SU-DHL-6 (cell line): ENCODE results near the gene YARS2.

ENCODE experiments used
- H2AFZ ChIP-seq: fragments of 200-600 bp; sonication (generic); 2 replicates; pipeline ENCODE4 v1.6.1; 2014; ENCODE audit warnings: low read depth, mild to moderate bottlenecking, moderate library complexity, mixed read lengths, antibody characterized with exemption, low read length; ENCODE audit not compliant: severe bottlenecking
- H3F3A ChIP-seq: fragments of 200-600 bp; shearing (Covaris generic); 2 replicates; pipeline ENCODE4 v1.6.0; 2016; ENCODE audit warnings: antibody characterized with exemption, mild to moderate bottlenecking; ENCODE audit not compliant: insufficient read depth
- H3K27ac ChIP-seq: fragments of 200-600 bp; sonication (generic); 2 replicates; pipeline ENCODE4 v1.5.1; 2016; ENCODE audit warnings: low read depth, mild to moderate bottlenecking, low read length, moderate library complexity, mixed read lengths
- H3K27me3 ChIP-seq: fragments of 200-600 bp; sonication (generic), shearing (Covaris generic); 2 replicates; pipeline ENCODE4 v1.6.0; 2014; ENCODE audit warnings: mild to moderate bottlenecking, low read length
- H3K36me3 ChIP-seq: fragments of 200-600 bp; sonication (generic); 2 replicates; pipeline ENCODE4 v1.6.1; 2014; ENCODE audit warnings: mild to moderate bottlenecking, low read length, mixed read lengths
- H3K4me2 ChIP-seq: fragments of 300-600, 200-600 bp; shearing (Covaris generic), sonication (generic); 2 replicates; pipeline ENCODE4 v1.6.0; 2014; ENCODE audit warnings: low read length, low read depth, mild to moderate bottlenecking; ENCODE audit not compliant: poor library complexity, severe bottlenecking
- H3K4me3 ChIP-seq: fragments of 200-600 bp; sonication (generic); 2 replicates; pipeline ENCODE4 v1.5.1; 2014; ENCODE audit warnings: antibody characterized with exemption, low read length, mild to moderate bottlenecking, mixed read lengths; ENCODE audit not compliant: insufficient read depth, poor library complexity, severe bottlenecking
- H3K79me2 ChIP-seq: fragments of 200-600 bp; sonication (generic); 2 replicates; pipeline ENCODE4 v1.6.1; 2014; ENCODE audit warnings: mild to moderate bottlenecking, low read length, moderate library complexity; ENCODE audit not compliant: insufficient read depth
- H3K9ac ChIP-seq: fragments of 200-600 bp; sonication (generic); 2 replicates; pipeline ENCODE4 v1.7.0; 2014; ENCODE audit warnings: mild to moderate bottlenecking, low read length
- H3K9me2 ChIP-seq: fragments of 200-600 bp; sonication (generic); replicated peaks from 2 replicates; pipeline ENCODE4 v1.6.1; 2014; ENCODE audit warnings: low read length; ENCODE audit not compliant: insufficient read depth
- H3K9me3 ChIP-seq: fragments of 200-600 bp; sonication (generic); 2 replicates; pipeline ENCODE4 v1.6.1; 2014; ENCODE audit warnings: low read length, mixed read lengths; ENCODE audit not compliant: insufficient read depth
- H4K20me1 ChIP-seq: fragments of 200-600 bp; sonication (generic); 2 replicates; pipeline ENCODE4 v1.6.1; 2014; ENCODE audit warnings: low read depth, mild to moderate bottlenecking, antibody characterized with exemption, low read length, moderate library complexity, mixed read lengths
- CTCF ChIP-seq: fragments of 200-600 bp; sonication (generic); IDR thresholded peaks from one replicate; pipeline ENCODE4 v1.5.1; 2017; ENCODE audit warnings: antibody characterized with exemption, mild to moderate bottlenecking, low read length, moderate library complexity; ENCODE audit not compliant: insufficient read depth, poor library complexity, severe bottlenecking
- EZH2phosphoT487 ChIP-seq: fragments of 200-600 bp; sonication (generic), shearing (Covaris generic); conservative IDR thresholded peaks from 2 replicates; pipeline ENCODE4 v1.6.1; 2018; ENCODE audit warnings: mild to moderate bottlenecking, antibody characterized with exemption, low read length, moderate library complexity, mixed read lengths

YARS2 gene

GRCh38 chr12:32706335-32707024 is 49.2 kb downstream of the YARS2 start:
- H3K9me3 ChIP-seq: no peaks in the 10 kb centered on the region
- no peaks in the 10 kb centered on the region for H4K20me1 ChIP-seq
- TF ChIP-seq CTCF (no peak), EZH2phosphoT487 (no peak)
- 0 out of 2 replicates have a peak, but pooled peaks cover 5% of the 10 kb centered on the region for H3F3A ChIP-seq
- H3K4me2 ChIP-seq: no peak overlapping the region
- no peak overlapping the region for H3K9ac ChIP-seq
- H3K27me3 ChIP-seq: no peaks in the 10 kb centered on the region
- H3K27ac ChIP-seq: no peak overlapping the region
- no peaks in the 10 kb centered on the region for H3K9me2 ChIP-seq
- H3K4me3 ChIP-seq: no peak overlapping the region
- H2AFZ ChIP-seq: no peak overlapping the region
- H3K36me3 ChIP-seq: peaks cover 28% of the 10 kb centered on the region; the same call in 1 of the 2 replicates
- no peaks in the 10 kb centered on the region for H3K79me2 ChIP-seq

GRCh38 chr12:32705783-32706182 is 49.9 kb downstream of the YARS2 start:
- TF ChIP-seq EZH2phosphoT487: no peak
- no peak for TF ChIP-seq CTCF
- no peak overlapping the region for H3K4me2 ChIP-seq

GRCh38 chr12:32702946-32703345 is 52.8 kb downstream of the YARS2 start:
- no peaks in the 10 kb centered on the region for H3K27me3 ChIP-seq
- no peak overlapping the region for H3K4me3 ChIP-seq
- H3K9me2 ChIP-seq: no peaks in the 10 kb centered on the region
- H3K9ac ChIP-seq: no peak overlapping the region
- no peak overlapping the region for H2AFZ ChIP-seq
- no peak overlapping the region for H3K4me2 ChIP-seq
- peaks cover 17% of the 10 kb centered on the region; the same call in 1 of the 2 replicates for H3K36me3 ChIP-seq
- no peaks in the 10 kb centered on the region for H3K9me3 ChIP-seq
- no peak overlapping the region for H3K27ac ChIP-seq
- 0 out of 2 replicates have a peak, but pooled peaks cover 10% of the 10 kb centered on the region for H3F3A ChIP-seq
- H3K79me2 ChIP-seq: peaks cover 28% of the 10 kb centered on the region
- H4K20me1 ChIP-seq: no peaks in the 10 kb centered on the region; the same call in none of the 2 replicates
- TF ChIP-seq CTCF (no peak), EZH2phosphoT487 (no peak)

More at GRCh38 chr12:32705783-32706182, 49.9 kb downstream of the YARS2 start:
- no peaks in the 10 kb centered on the region for H3K9me2 ChIP-seq
- 0 out of 2 replicates have a peak, but pooled peaks cover under 1% of the 10 kb centered on the region for H3K79me2 ChIP-seq
- no peak overlapping the region for H2AFZ ChIP-seq
- H3K9me3 ChIP-seq: no peaks in the 10 kb centered on the region
- H3K27me3 ChIP-seq: no peaks in the 10 kb centered on the region
- no peak overlapping the region for H3K9ac ChIP-seq
- H3F3A ChIP-seq: 0 out of 2 replicates have a peak, but pooled peaks cover 5% of the 10 kb centered on the region
- peaks cover 26% of the 10 kb centered on the region; the same call in 1 of the 2 replicates for H3K36me3 ChIP-seq
- H4K20me1 ChIP-seq: no peaks in the 10 kb centered on the region
- H3K27ac ChIP-seq: no peak overlapping the region
- H3K4me3 ChIP-seq: no peak overlapping the region
